B cell (primary cell): Measurements from ENCODE around the gene CYP2W1. TPM values are rescaled to one million over a fixed set of nuclear protein-coding genes. Genes with fewer than 3 reads are reported as not detected.
"Not testable (repeated sequence)": the region's sequence is repeated elsewhere in the genome, so short reads cannot be mapped to it uniquely, and the experiment has no call there.

ENCODE experiments used
- ATAC-seq: fragments of 200-7000 bp; cut with Tn5 transposase; one replicate; pipeline ENCODE4 v1.10.0; 2021; ENCODE audit warnings: low read depth, mild to moderate bottlenecking, moderate number of reproducible peaks, moderate library complexity
- CTCF ChIA-PET: fragments of 350-600 bp; sonication (Branson Sonifier 250); formaldehyde crosslinking; loops from one replicate; lab custom pipeline; 2021; ENCODE audit warnings: antibody characterized with exemption, inconsistent platforms; lab: Charles Lee
- POLR2A ChIA-PET: fragments of 350-600 bp; sonication (Branson Sonifier 250); formaldehyde crosslinking; loops from one replicate; lab custom pipeline; 2021; ENCODE audit warnings: antibody characterized with exemption; lab: Charles Lee
- DNase-seq: peaks from one replicate; pipeline ENCODE4 v3.0.0; 2013
- H2AFZ ChIP-seq: 2 replicates; pipeline ENCODE4 v1.6.1; 2012; ENCODE audit warnings: mild to moderate bottlenecking, low read depth, low read length; ENCODE audit not compliant: insufficient read depth, poor library complexity, severe bottlenecking
- H3K27ac ChIP-seq, 2 donors: 1 replicate in 1 of 2; 2 replicates in 1 of 2; pipeline ENCODE4 v1.5.1; 2012 to 2013; ENCODE audit warnings: low read length in 2 of 2, mild to moderate bottlenecking in 2 of 2, moderate library complexity in 1 of 2
- H3K27me3 ChIP-seq, 4 experiments: fragments of 200-600 bp in 1 of 4; sonication (generic) in 1 of 4; replicated peaks in 1 of 4; 1 replicate in 2 of 4; 2 replicates in 2 of 4; pipeline versions ENCODE4 v1.6.1 to v1.7.0; 2013 to 2016; ENCODE audit warnings: low read length in 3 of 4, mild to moderate bottlenecking in 2 of 4, mixed read lengths in 1 of 4, moderate library complexity in 1 of 4; ENCODE audit not compliant: insufficient read depth in 4 of 4, control insufficient read depth in 3 of 4; ENCODE audit errors: control extremely low read depth in 1 of 4
- H3K36me3 ChIP-seq, 2 experiments: replicated peaks in 1 of 2; 1 replicate in 1 of 2; 2 replicates in 1 of 2; pipeline versions ENCODE4 v1.6.1 to v1.7.1; 2013; ENCODE audit warnings: low read length in 1 of 2; ENCODE audit not compliant: insufficient read depth in 2 of 2, control insufficient read depth in 1 of 2; ENCODE audit errors: control extremely low read depth in 1 of 2, extremely low read depth in 1 of 2
- H3K4me1 ChIP-seq, 2 donors: fragments of 200-600 bp in 1 of 2; sonication (generic) in 1 of 2; 1 replicate in 1 of 2; 2 replicates in 1 of 2; pipeline versions ENCODE4 v1.5.1 to v1.6.1; 2013 to 2017; ENCODE audit warnings: low read length in 2 of 2; ENCODE audit not compliant: control insufficient read depth in 2 of 2, insufficient read depth in 2 of 2
- H3K4me2 ChIP-seq: replicated peaks from 2 replicates; pipeline ENCODE3; 2012; ENCODE audit warnings: mild to moderate bottlenecking, low read depth, low read length; ENCODE audit not compliant: poor library complexity, severe bottlenecking
- H3K4me3 ChIP-seq, 5 experiments: fragments of 200-600 bp in 1 of 5; sonication (generic) in 1 of 5; 1 replicate in 3 of 5; 2 replicates in 2 of 5; pipeline versions ENCODE4 v1.5.1 to v1.7.0; 2011 to 2016; ENCODE audit warnings: low read length in 4 of 5, mild to moderate bottlenecking in 4 of 5, low read depth in 2 of 5, control low read depth in 1 of 5, moderate library complexity in 1 of 5; ENCODE audit not compliant: insufficient read depth in 1 of 5; ENCODE audit errors: control extremely low read depth in 1 of 5, extremely low read depth in 1 of 5
- H3K79me2 ChIP-seq: fragments of 200-600 bp; sonication (generic); one replicate; pipeline ENCODE4 v1.6.0; 2016; ENCODE audit warnings: low read length; ENCODE audit not compliant: control insufficient read depth, insufficient read depth
- H3K9ac ChIP-seq: fragments of 200-600 bp; sonication (generic); 2 replicates; pipeline ENCODE4 v1.6.1; 2017; ENCODE audit warnings: mild to moderate bottlenecking, low read length, moderate library complexity
- H3K9me3 ChIP-seq, 3 donors: one replicate each; pipeline versions ENCODE4 v1.6.1 to v1.7.1; 2013; ENCODE audit warnings: low read length in 2 of 3; ENCODE audit not compliant: control insufficient read depth in 2 of 3, insufficient read depth in 1 of 3; ENCODE audit errors: control extremely low read depth in 1 of 3
- H4K20me1 ChIP-seq: 2 replicates; pipeline ENCODE4 v1.6.0; 2012; ENCODE audit warnings: mild to moderate bottlenecking, low read length; ENCODE audit not compliant: insufficient read depth, control insufficient read depth, poor library complexity, severe bottlenecking
- H3K27ac Mint-ChIP-seq: one replicate; pipeline ENCODE4 v1.8.0; 2021; ENCODE audit warnings: mixed read lengths
- H3K27me3 Mint-ChIP-seq: one replicate; pipeline ENCODE4 v1.8.0; 2021; ENCODE audit warnings: mixed read lengths
- H3K4me1 Mint-ChIP-seq: one replicate; pipeline ENCODE4 v1.8.0; 2021; ENCODE audit warnings: mixed read lengths
- H3K4me3 Mint-ChIP-seq: one replicate; pipeline ENCODE4 v1.8.0; 2021; ENCODE audit warnings: mixed read lengths
- H3K9me3 Mint-ChIP-seq: one replicate; pipeline ENCODE4 v1.8.0; 2022; ENCODE audit warnings: mixed read lengths; ENCODE audit not compliant: insufficient read depth
- CTCF ChIP-seq: fragments of 200-600 bp; IDR thresholded peaks from one replicate; pipeline ENCODE4 v1.8.0; 2022; ENCODE audit warnings: antibody characterized with exemption, mild to moderate bottlenecking
- EZH2 ChIP-seq: IDR thresholded peaks from 2 replicates; pipeline ENCODE4 v1.6.1; 2012; ENCODE audit warnings: borderline replicate concordance, low read depth, mild to moderate bottlenecking, moderate library complexity, low read length; ENCODE audit not compliant: insufficient read depth, poor library complexity, severe bottlenecking
- WGBS: methylation state at CpG from one replicate; pipeline ENCODE4 v1.1.5; 2013; ENCODE audit warnings: missing lambda C conversion rate; ENCODE audit not compliant: insufficient coverage; 5-methylcytosine and 5-hydroxymethylcytosine counted together
- intact Hi-C: fragments of 100-400 bp; cut with micrococcal nuclease; formaldehyde crosslinking; loops from one replicate; pipeline ENCODE4 v1.10.0; 2022
- polyA plus RNA-seq: library from polyadenylated mRNA; depleted of rRNA; stranded (reverse); fragments of >200 nt; gene quantifications from 2 replicates; pipeline ENCODE4 v1.2.3, GENCODE V29; 2012
- total RNA-seq, 2 donors: library from RNA; stranded (reverse); fragments of 120-200 nt in 1 of 2; gene quantifications; 1 replicate in 1 of 2; 2 replicates in 1 of 2; pipeline versions ENCODE4 v1.2.3 to v1.2.4, GENCODE V29; 2013 to 2022

CYP2W1 gene
- total and polyA plus RNA-seq, 2 donors (not counting 1 experiment from before 2014, with no cell fraction given): not detected

GRCh38 chr7:940599-941408 is 42.2 kb upstream of the CYP2W1 start:
- H3K4me3 ChIP-seq: no peak overlapping the region
- peaks cover 10% of the 10 kb centered on the region for H3K9me3 Mint-ChIP-seq
- no peaks in the 10 kb centered on the region for H3K79me2 ChIP-seq
- no peaks in the 10 kb centered on the region for H3K27me3 ChIP-seq
- no peak overlapping the region for H3K4me3 Mint-ChIP-seq
- peaks cover 0 to 7% of the 10 kb centered on the region in 2 donors for H3K4me1 ChIP-seq
- DNase-seq (no peak), ATAC-seq (no peak)
- ChIA-PET CTCF (no interaction called here), POLR2A (interaction anchor here (0.7 kb wide), 1 partner anchor 55 kb away, joined by 5 read pairs; no protein-coding TSS in a partner anchor)
- peaks cover 13% of the 10 kb centered on the region for H3K27me3 Mint-ChIP-seq
- H3K27ac ChIP-seq: no peak overlapping the region
- H3K4me1 Mint-ChIP-seq: peaks cover 11% of the 10 kb centered on the region
- WGBS: no CpG with 5 or more reads among the region's 2 CpGs
- H4K20me1 ChIP-seq: no peaks in the 10 kb centered on the region
- intact Hi-C loops: no loop called here
- no peak for TF ChIP-seq CTCF
- TF ChIP-seq EZH2: no peak
- H3K4me2 ChIP-seq: no peak overlapping the region
- H3K9me3 ChIP-seq: peaks cover 0 to 4% (median 2%) of the 10 kb centered on the region in 3 donors
- no peak overlapping the region for H3K27ac Mint-ChIP-seq
- no peak overlapping the region for H2AFZ ChIP-seq
- no peak overlapping the region for H3K9ac ChIP-seq
- H3K36me3 ChIP-seq: no peaks in the 10 kb centered on the region

GRCh38 chr7:943793-944192 is 39.2 kb upstream of the CYP2W1 start:
- WGBS: 93% methylated on average over 3 of the region's 4 CpGs
- ChIA-PET POLR2A (interaction anchor here (0.7 kb wide), 2 partner anchors 21 to 220 kb away, joined by 5 read pairs; no protein-coding TSS in a partner anchor), CTCF (interaction anchor here (0.8 kb wide), 1 partner anchor 159 kb away, joined by 6 read pairs; no protein-coding TSS in a partner anchor)
- H3K9ac ChIP-seq, H3K9me3 Mint-ChIP-seq, H3K9me3 ChIP-seq, H3K27ac Mint-ChIP-seq, H3K79me2 ChIP-seq, DNase-seq, H3K36me3 ChIP-seq, ATAC-seq, H4K20me1 ChIP-seq, H3K4me1 Mint-ChIP-seq, H2AFZ ChIP-seq, H3K4me3 ChIP-seq, H3K4me3 Mint-ChIP-seq, H3K27ac ChIP-seq, H3K27me3 Mint-ChIP-seq, H3K4me2 ChIP-seq, H3K27me3 ChIP-seq, intact Hi-C loops, H3K4me1 ChIP-seq: not testable (repeated sequence)
